Stomach smooth muscle (tissue), 2 donors: ENCODE measurements around the gene ATP5PB.

Experiments used
- H3K27ac ChIP-seq: one replicate; pipeline ENCODE4 v1.7.0; 2013; ENCODE audit warnings: mild to moderate bottlenecking, low read length, inconsistent platforms
- H3K27me3 ChIP-seq, 2 donors: one replicate each; pipeline ENCODE4 v1.7.0; 2013; ENCODE audit warnings: low read length in 2 of 2; ENCODE audit not compliant: insufficient read depth in 2 of 2, control insufficient read depth in 1 of 2
- H3K36me3 ChIP-seq, 2 donors: one replicate each; pipeline ENCODE4 v1.7.0; 2013; ENCODE audit warnings: low read length in 2 of 2; ENCODE audit not compliant: control insufficient read depth in 2 of 2, insufficient read depth in 2 of 2
- H3K4me1 ChIP-seq: one replicate; pipeline ENCODE4 v1.7.0; 2013; ENCODE audit warnings: low read length; ENCODE audit not compliant: control insufficient read depth, insufficient read depth
- H3K4me3 ChIP-seq, 2 donors: one replicate each; pipeline ENCODE4 v1.7.0; 2013; ENCODE audit warnings: low read length in 2 of 2
- H3K9ac ChIP-seq, 2 donors: one replicate each; pipeline ENCODE4 v1.7.0; 2013; ENCODE audit warnings: low read length in 2 of 2, mild to moderate bottlenecking in 1 of 2
- H3K9me3 ChIP-seq, 2 donors: one replicate each; pipeline ENCODE4 v1.7.0; 2013; ENCODE audit warnings: low read length in 2 of 2; ENCODE audit not compliant: control insufficient read depth in 2 of 2
- donor health status: healthy.
- donor health status: Pancreatic carcinoma.

ATP5PB gene

DNA sequence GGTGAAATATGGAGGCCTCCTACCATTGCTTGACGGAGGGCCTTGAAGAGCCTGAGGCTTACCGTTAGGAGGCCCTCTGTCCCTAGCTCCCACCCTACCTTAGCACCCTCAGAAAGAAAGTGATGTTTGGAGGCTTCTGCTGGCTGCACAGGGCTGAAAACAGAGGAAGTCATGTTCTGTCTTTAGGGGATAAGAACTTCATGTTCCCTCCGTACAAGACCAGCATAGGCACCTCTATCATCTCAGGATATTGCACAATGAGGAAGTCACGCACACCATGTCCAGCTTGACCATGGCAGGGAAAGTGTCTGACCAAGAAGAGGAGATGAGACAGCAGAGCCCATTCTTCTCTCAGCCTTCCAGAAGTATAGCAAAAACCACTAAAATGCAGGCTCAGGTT is 40.3 kb downstream of the ATP5PB start:
- Histone ChIP-seq H3K27me3 (no peaks in the 10 kb centered on the region), H3K27ac (no peak overlapping the region), H3K9ac (no peak overlapping the region), H3K4me3 (no peak overlapping the region), H3K36me3 (no peaks in the 10 kb centered on the region), H3K9me3 (no peaks in the 10 kb centered on the region), H3K4me1 (no peaks in the 10 kb centered on the region)

DNA sequence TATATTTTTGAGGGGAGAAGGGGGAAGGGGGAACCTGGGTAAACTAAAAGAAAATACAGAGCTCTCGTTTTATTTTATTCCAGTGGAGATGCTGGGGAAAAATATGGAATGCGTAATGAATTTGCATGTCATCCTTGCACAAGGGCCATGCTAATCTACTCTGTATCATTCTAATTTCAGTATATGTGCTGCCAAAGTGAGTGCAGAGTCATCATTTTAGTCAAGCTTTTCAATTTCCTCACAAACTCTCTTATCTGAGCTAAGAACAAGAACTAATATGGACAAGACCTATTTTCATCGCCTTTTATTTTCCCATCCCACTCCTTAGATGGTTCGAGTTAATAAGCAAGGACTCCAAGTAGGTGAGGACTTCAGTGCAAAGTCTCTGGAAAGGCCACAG is 41.0 kb downstream of the ATP5PB start:
- Histone ChIP-seq H3K27ac (no peak overlapping the region), H3K9ac (no peak overlapping the region), H3K9me3 (no peaks in the 10 kb centered on the region), H3K27me3 (no peaks in the 10 kb centered on the region), H3K4me1 (no peaks in the 10 kb centered on the region), H3K4me3 (no peak overlapping the region), H3K36me3 (no peaks in the 10 kb centered on the region)

DNA sequence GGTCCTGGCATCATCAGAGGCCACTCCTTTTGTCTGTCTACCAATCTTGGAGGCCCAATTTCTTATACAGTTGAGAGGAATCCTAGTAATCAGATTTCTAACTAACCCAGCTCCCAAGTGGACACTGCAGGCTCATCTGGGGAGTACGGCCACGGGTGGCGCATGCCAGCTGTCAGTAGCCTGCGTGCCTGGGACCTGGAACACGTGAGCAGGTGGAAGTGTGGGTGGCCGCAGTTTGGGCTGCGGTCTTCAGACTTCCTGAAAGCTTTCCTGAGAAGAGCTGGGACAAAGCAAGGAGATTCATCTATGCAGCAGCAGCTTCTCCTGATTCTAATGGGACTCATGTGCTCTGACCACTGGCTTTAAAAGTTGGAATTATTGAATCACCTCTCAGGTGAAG is 41.8 kb downstream of the ATP5PB start:
- no peak overlapping the region for H3K27ac ChIP-seq
- H3K36me3 ChIP-seq, result no peaks in the 10 kb centered on the region

DNA sequence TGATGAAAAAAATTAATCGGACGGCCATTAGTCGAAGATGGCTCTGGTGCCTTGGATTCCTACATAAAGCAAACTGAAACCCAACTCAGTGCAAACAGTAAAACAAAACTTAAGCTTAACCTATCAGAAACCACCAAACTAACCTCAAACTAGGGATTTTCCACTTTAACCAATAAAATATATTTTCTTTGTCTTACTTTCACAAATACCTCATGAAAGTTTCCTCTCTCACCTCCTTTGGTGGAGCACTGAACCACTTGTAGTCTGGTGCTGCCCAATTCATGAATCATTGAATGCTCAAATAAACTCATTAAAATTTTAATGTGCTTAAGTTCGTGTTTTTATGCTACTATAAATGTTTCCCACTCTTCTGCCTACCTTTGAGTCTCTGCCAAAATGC is 47.1 kb downstream of the ATP5PB start:
- Histone ChIP-seq H3K4me3 (no peak overlapping the region), H3K27ac (no peak overlapping the region), H3K9ac (no peak overlapping the region), H3K27me3 (no peaks in the 10 kb centered on the region), H3K36me3 (no peaks in the 10 kb centered on the region), H3K4me1 (no peaks in the 10 kb centered on the region), H3K9me3 (no peaks in the 10 kb centered on the region)

More for the DNA sequence above, 41.8 kb downstream of the ATP5PB start:
- Histone ChIP-seq H3K27me3 (no peaks in the 10 kb centered on the region), H3K9ac (no peak overlapping the region), H3K4me1 (no peaks in the 10 kb centered on the region), H3K9me3 (no peaks in the 10 kb centered on the region), H3K4me3 (no peak overlapping the region)

DNA sequence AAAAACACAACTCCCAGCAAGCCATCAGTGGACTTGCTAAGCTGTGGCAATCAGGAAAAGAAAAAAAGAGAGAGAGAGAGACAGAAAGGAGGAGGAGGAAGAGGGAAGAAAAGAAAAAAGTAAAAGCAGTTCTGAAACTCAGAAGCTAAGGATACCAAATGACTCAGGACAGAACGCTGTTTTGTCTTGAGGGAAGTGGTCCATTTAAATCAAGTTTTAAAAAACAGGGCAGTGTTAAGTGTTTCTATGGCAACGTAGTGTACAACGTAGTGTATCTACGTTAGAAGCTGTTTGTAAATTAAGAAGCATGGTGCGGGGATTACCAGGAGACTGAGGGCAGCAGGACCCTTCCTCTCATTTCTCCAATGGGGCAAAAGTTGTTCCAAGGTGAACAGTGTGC is 48.3 kb downstream of the ATP5PB start:
- Histone ChIP-seq H3K9me3 (no peaks in the 10 kb centered on the region), H3K36me3 (no peaks in the 10 kb centered on the region), H3K9ac (no peak overlapping the region), H3K4me3 (no peak overlapping the region), H3K4me1 (no peaks in the 10 kb centered on the region), H3K27me3 (no peaks in the 10 kb centered on the region), H3K27ac (no peak overlapping the region)

DNA sequence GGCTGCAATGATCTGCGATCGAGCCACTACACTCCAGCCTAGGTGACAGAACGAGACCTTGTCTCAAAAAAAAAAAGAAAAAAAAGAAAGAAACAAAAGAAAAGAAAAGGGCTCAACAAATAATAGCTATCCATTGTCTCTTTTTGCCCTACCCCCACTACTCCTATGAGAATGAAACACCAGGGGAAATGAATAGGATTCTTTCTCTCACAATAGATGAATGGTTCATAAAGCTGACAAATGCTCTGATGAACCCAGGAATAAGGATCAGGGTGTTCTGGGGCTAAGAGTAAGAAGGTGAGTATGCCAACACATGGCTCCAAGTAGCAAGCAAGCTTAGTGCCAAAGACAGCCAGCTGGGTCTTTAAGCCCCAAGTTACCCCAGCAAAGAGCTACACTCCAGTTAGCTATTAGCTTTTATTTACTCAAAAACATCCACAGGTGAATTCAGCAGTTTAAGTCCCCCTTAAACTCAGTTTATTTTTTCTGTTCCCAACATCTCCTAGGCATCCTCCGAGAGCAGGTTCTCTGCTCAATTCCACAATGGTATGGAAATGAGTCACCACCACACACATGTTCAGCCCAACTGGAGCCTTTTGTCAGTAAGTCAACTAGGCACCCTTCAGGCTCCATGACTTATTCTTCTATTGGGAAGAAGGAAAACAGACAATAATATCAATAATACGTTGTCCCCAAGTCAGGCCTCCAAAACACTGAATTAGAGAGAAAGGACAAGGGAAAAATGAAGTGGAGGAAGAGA is 49.9 kb downstream of the ATP5PB start:
- Histone ChIP-seq H3K9me3 (no peaks in the 10 kb centered on the region), H3K27me3 (no peaks in the 10 kb centered on the region), H3K36me3 (no peaks in the 10 kb centered on the region), H3K9ac (no peak overlapping the region), H3K27ac (no peak overlapping the region), H3K4me3 (no peak overlapping the region), H3K4me1 (no peaks in the 10 kb centered on the region)

DNA sequence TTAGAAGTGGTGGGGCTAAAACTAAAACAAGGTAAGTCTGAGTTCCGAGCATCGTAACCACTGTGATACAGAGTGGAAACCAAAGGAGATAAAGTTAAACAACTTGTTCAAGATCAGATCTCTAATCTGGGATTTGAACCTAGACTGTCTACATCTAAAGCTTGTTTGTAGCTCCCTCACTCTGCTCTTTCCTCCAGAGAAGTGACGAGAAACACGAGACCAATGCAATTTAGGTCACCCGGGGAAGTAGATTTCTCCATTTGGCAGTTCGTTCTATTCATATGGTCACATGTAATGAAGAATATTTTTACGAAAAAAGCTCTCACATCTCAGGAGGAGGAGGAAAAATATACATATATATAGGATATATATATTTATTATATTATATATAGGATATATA is 52.4 kb downstream of the ATP5PB start:
- Histone ChIP-seq H3K4me3 (no peak overlapping the region), H3K27me3 (no peaks in the 10 kb centered on the region), H3K9ac (no peak overlapping the region), H3K4me1 (peaks cover 11% of the 10 kb centered on the region), H3K36me3 (no peaks in the 10 kb centered on the region), H3K9me3 (no peaks in the 10 kb centered on the region), H3K27ac (no peak overlapping the region)

DNA sequence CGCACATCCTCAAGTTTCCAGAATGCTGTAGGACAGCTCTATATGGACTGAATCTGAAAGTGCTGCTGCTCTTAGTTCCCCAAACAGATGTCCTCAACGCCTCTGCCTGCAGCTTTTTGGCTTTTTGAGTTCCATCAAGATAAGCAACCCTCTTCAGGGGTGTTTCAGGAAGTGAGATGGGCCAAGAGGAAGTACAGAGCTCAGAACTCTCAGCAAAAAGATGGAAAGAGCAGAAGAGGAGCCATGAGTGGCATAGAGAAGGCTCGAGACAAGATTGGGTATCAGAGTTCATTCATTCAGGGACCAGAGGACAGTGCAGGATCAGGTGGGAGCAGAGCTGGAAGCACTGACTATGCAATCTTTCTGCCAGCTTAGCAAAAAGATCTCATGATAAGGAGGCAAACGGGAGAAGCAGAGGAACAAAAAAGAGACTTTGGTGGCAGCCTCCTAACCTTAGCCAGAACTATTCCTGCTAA is 54.4 kb downstream of the ATP5PB start, which contains the start of the genes ADORA3 and TMIGD3:
Gene ADORA3 (minus strand): TSS at position 49 of the 476 bp plus-strand sequence. CDS start 279 bp downstream, outside the sequence.
Gene TMIGD3 (minus strand): TSS at position 49 of the 476 bp plus-strand sequence. CDS start 279 bp downstream, outside the sequence.
- Histone ChIP-seq H3K27ac (no peak within 1 kb of the TSS), H3K9me3 (no peaks in the 10 kb centered on the region), H3K4me3 (no peak within 1 kb of the TSS), H3K4me1 (peaks cover 27% of the 10 kb centered on the region), H3K9ac (no peak within 1 kb of the TSS), H3K36me3 (no peaks in the 10 kb centered on the region), H3K27me3 (no peaks in the 10 kb centered on the region)

DNA sequence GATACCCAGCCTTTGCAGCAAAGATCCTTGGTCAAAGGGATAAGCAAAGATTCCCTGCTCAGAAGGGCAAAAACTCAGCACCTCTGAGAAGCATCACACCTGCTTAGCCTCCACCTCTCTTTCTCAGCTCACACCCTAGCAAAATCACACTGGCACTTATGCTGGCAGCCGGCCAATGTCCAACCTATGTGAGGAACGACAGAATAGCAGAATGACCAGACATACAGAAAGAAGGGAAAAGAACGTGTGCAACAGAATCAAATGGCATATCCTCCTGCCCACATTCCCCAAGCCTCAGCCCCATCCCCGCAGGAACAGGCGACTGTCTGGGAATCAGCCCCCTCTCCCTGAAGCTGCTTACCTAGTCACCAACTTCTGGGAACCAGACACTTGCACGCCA is 54.8 kb downstream of the ATP5PB start:
- H3K4me3 ChIP-seq, result no peak overlapping the region
- H3K27me3 ChIP-seq, result no peaks in the 10 kb centered on the region
- no peaks in the 10 kb centered on the region for H3K36me3 ChIP-seq
- H3K4me1 ChIP-seq, result peaks cover 31% of the 10 kb centered on the region
- no peak overlapping the region for H3K9ac ChIP-seq
- H3K9me3 ChIP-seq, result no peaks in the 10 kb centered on the region
- no peak overlapping the region for H3K27ac ChIP-seq

DNA sequence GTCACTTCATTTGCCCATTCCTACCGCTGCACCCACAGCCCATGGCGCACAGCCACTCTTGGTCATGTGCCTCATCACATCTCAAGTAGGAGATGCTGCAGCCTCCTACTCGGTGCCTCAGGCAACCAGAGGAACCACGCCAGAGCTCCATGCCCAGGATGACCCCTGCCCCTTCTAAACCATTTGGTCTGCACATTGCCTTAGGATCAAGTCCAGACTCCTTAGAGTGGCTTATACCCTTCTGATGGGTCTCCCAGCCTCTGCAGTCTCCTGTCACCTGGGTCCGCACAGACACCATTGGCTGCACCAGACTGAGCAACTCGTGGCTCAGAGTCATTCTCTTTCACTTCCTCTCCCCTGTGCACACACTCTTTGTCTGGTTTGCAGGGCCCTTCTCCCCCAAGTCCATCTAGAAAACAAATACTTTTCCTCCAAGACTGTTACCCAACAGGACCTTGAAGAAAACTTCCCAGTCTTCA is 56.4 kb downstream of the ATP5PB start:
- Histone ChIP-seq H3K4me3 (no peak overlapping the region), H3K9me3 (no peaks in the 10 kb centered on the region), H3K4me1 (peaks cover 45% of the 10 kb centered on the region), H3K27me3 (no peaks in the 10 kb centered on the region), H3K36me3 (no peaks in the 10 kb centered on the region), H3K27ac (no peak overlapping the region), H3K9ac (no peak overlapping the region)

DNA sequence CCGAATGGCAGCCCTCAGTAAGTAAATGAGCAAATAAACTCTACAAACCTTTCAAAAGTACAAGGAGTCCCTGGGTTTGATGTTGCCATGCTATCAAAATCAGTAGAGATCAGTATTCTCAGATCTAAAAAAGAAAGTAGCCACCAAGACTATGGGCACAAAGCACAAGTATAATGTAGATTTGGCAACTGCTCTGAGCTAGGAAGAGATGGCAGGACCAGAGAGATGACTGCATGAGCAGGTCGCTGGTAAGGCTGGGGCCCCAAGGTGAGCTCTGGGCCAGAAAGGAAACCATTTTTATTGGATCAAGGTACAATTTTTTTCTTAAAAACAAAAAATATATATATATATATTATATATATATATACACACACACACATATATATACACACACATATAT is 57.3 kb downstream of the ATP5PB start:
- Histone ChIP-seq H3K27ac (peak overlapping the region; percentile 25), H3K4me1 (peaks cover 49% of the 10 kb centered on the region), H3K27me3 (no peaks in the 10 kb centered on the region)

More for the DNA sequence above, 57.3 kb downstream of the ATP5PB start:
- H3K4me3 ChIP-seq, result no peak overlapping the region
- no peaks in the 10 kb centered on the region for H3K36me3 ChIP-seq
- peak overlapping the region in 1 of 2 donors; percentile 43 for H3K9ac ChIP-seq
- H3K9me3 ChIP-seq, result no peaks in the 10 kb centered on the region
